GM04504 (cell line): ENCODE data around the gene CARMIL1.

Source experiments
- DNase-seq: peaks from one replicate; pipeline ENCODE4 v3.0.0-alpha.2; 2012; ENCODE audit warnings: low read depth

Gene CARMIL1

DNA sequence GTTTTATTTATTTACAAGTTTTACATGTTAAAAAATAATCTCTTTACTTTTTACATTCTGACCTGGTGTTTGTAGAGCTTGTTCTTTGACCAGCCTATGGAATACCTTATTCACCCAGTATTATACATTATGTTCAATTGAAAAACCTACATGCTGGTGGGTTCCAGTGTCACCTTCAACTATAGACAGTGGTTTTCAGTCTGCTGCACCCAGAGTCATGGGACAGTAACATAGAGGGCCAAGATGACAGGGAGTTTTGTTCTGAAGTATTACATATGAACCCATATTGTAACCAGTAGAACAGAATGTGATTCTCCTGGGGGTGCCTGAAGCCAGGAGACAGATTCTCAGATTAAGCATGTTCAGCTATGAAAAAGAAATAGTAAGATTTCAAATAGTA is 233.4 kb downstream of the CARMIL1 start:
- no peak for DNase-seq

DNA sequence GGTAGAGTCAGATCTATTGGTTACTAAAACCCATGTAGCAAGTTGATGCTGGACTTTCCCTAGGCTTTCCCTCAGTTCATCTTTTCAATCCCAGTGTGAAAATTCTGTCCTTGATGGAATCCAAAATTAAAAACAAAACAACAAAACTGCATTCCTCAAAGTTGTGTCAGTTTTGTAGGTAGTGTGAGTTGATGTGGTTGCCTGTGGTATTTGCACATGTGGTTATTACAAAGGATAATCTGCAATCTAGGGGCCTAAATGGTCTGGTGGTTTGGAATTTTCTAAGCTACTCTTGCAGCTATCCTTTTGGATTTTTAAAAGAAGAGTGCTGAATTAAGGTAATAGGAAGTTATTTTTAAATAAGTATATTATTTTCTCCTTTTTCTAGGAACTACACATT is 240.7 kb downstream of the CARMIL1 start:
- DNase-seq = no peak

- no peak for DNase-seq
Observed at GRCh38 chr6:25524542-25524941, 245.4 kb downstream of the CARMIL1 start.

- DNase-seq = no peak
Observed at GRCh38 chr6:25525078-25525477, 245.9 kb downstream of the CARMIL1 start.

DNA sequence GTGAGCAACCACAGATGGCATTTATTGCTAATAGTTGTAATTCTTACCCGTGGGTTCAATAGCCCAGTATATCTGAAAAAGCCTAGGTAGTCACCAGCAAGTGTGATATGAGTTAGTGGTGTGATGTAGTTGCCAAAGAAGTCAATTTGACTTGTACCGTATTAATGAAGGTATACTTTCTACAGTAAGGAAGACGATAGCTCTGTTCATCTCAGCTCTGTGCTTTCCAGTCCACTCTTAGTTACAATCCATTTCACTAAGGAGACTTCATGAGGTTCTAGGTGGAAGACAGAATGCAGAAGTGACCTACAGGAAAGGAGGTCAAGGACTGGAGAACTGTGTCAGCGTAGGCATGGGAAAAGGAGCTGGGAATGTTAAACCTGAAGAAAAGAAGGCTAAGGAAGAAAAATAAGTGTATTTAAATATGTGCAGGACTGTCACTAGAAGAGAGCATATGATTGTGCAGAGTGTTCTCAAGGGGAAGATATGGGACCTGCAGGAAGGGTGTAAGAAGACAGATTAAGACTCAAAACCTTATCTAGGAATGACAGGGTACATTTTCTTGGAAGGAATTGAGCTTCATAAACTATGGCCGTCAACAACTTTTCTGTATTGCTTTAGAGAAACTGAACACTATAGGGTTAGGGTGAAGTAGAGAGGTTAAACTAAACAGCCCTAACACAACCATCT is 255.9 kb downstream of the CARMIL1 start:
- no peak for DNase-seq

GRCh38 chr6:25535632-25536225 is 256.6 kb downstream of the CARMIL1 start:
- no peak for DNase-seq

DNA sequence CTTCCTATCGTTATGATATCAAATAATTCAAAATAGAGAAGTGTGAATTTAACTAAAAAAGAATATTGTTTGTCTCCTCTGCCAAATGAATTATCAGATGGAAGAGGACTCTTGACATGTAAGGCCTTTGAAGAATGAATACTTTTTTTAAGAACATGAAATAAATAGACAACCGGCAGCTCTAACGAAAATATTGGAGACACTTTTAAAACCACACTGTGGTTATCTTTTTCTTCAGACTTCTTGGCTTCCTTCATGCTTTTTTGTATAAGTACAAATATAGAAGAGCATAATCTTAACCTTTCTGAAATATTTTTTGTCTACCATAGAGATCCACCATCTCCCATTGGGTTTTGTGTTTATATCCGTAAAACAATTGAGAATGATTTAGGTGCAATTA is 257.6 kb downstream of the CARMIL1 start:
- DNase-seq = no peak

DNA sequence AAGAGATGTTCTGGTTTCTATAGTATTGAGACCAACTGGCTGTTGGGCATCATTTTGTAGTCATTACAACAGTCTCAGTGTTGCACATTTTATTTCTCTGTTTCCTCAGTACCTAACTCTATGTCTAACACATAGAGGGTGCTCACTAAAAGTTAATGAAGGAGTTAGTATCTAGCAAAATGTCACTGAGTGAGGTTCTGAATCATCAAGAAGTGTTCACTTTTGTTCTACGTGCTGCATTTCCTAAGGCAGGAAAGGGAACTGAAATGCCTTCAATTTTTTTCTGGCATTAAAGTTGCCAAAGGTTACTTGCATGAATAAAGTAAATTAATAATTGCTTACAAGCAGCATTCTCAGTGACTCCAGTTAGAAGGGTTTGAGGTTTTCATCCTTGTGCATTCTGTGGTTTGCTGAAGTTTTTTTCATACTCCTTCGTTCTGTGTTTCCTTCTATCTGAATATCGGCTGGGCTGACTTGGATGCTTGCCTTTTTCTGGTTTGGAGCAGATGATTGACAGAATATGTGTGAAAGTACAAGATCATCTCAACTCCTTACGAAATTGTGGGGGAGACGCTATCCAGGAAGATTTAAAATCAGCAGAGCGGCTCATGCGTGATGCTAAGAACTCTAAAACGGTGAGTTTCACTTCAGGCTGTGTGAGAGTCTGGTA is 258.3 kb downstream of the CARMIL1 start:
- no peak for DNase-seq

- DNase-seq = no peak
Observed at GRCh38 chr6:25541228-25541627, 262.1 kb downstream of the CARMIL1 start.

DNA sequence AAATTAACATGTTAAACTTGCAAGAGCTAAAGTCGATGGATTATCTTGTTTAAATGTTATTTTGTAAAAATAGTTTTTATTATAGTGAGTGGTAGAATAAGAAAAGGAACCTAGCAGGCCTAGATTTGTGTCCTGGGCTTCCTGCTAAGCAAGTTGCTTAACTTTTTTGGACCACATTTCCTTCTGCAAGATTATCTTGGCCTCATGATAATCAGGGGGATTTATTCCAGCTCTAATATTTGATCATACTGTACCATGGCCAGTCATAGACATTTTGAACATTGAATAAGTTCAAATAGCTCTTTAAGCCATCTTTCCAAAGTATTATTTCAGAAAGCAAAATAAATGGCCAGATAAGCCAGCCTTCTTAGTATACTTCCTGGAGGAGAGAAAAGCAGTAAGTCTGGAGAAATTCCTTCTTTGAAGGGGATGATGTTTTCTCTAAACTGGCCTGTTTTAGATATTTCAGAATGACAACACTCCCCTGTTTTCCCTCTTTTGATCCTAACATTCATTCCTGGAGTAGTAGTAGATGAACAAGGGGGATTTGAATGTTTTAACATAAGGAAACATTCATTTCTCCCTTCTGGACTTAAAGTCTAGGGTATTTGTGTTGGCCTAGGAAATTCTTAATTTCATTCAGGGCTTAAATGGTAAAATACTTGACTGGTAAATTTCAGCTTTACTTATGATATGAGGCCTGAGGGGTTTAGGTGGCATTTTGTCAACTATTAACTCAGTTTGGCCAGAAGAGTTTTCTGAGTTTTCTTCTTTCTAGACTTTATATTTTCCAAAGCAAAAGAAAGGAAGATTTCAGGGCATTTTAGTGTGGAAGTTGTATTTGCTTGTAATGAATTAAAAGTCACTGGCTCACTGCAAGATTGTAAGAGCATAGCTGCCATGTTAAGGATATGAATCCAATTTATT is 264.1 kb downstream of the CARMIL1 start:
- no peak for DNase-seq

- no peak for DNase-seq
Observed at GRCh38 chr6:25544833-25545232, 265.7 kb downstream of the CARMIL1 start.

DNA sequence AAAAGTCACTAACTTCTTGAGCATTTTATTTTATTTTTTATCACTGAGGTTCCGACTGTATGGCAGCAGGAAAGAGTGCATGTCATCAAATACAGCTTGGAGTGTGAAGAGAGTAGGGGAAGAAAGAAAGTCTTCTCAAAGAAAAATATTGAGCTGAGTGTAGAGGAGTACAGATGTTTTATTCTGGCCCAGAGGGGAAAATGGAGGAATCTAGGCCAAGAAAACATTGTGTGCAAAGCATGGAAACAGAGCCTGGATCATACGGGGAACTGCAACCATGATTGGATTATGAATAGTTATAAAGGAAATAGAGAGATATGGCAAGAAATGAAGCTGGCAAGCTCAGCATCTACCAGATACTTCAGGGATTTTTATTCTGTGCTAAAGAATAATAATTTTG is 268.6 kb downstream of the CARMIL1 start:
- DNase-seq = no peak

DNA sequence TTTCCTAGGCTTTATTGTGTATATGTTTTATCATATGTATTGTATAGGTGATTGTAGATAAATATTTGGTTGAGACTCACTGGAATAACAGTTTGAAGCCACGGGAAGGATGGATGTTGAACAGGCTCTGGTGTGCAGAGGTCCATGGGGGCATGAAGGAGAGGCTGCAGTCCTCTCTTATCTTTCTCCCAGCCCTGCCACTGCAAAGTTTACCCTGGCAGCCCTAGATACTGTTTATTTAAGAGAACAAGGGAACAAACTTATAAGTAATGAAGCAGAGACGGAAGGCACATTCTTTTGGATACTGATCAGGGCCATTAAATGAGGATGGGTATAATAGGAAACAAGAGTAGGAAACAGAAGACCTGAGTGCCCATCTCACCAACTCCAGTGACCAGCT is 269.3 kb downstream of the CARMIL1 start:
- DNase-seq = no peak

- no peak for DNase-seq
Observed at GRCh38 chr6:25550631-25551030, 271.5 kb downstream of the CARMIL1 start.

GRCh38 chr6:25553502-25553901 is 274.3 kb downstream of the CARMIL1 start:
- peak; percentile 34 for DNase-seq

DNA sequence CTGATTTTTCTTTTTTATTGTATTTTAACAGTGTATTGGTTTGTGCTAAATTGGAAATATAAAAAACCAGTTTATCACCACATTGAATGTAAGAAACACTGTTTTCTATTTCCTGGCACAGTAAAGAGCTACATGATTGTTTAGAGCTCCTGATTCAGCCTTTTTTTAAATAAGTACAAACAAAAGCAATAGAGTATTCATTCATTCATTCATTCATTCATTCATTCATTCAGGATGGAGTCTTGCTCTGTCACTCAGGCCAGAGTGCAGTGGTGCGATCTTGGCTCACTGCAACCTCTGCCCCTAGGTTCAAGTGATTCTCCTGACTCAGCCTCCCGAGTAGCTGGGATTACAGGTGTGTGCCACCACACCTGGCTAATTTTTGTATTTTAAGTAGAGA is 276.0 kb downstream of the CARMIL1 start:
- DNase-seq = no peak

GRCh38 chr6:25556516-25556915 is 277.3 kb downstream of the CARMIL1 start:
- DNase-seq = peak; percentile 46

- no peak for DNase-seq
Observed at GRCh38 chr6:25558155-25558817, 279.1 kb downstream of the CARMIL1 start.

DNA sequence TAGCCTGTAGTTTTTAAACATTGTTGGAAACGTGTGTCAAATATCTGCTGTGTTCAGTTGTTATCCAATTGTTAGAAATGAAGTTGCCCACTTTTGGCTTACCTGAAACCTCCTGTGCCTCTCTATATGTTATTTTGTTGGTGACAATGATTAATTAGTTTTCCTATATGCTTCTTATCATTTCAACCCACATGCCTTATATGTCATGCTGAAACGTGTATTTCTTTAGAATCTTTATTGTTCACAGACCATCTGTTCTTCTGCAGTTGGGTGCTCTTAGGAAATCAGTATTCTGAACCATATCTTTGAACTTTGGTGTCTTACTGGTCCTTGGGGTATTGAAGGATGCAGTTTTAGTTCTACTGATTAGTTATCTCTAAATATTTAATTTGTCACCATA is 281.7 kb downstream of the CARMIL1 start:
- DNase-seq = no peak

DNA sequence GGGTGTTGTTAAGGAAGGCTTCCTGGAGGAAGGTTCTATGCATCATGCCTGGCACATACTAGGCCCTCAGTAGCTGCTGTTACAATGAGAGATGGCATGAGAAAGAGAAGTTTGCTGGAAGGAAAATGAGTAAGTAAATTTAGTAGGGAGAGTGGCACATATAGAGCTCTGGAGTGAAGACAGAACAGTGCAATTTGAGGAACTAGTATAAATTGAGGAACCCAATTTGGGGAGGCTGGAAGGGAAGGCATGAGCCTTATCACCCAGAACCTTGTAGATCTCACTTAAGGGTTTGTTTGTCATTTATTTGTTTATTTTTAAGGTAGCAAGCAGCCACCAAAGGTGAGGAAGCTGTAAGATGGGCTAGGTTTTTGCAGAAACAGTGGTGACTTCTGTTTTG is 285.8 kb downstream of the CARMIL1 start:
- DNase-seq = no peak

GRCh38 chr6:25570578-25570977 is 291.4 kb downstream of the CARMIL1 start:
- no peak for DNase-seq

- DNase-seq = no peak
Observed at GRCh38 chr6:25576919-25577318, 297.7 kb downstream of the CARMIL1 start.
